Measurements from ENCODE around the gene CCNYL1. TPM values are rescaled to one million over a fixed set of nuclear protein-coding genes. Genes with fewer than 3 reads are reported as not detected.

CCNYL1 gene
- total RNA-seq, 2 donors from 2014 or later, result 5.7 to 9.7 TPM

DNA sequence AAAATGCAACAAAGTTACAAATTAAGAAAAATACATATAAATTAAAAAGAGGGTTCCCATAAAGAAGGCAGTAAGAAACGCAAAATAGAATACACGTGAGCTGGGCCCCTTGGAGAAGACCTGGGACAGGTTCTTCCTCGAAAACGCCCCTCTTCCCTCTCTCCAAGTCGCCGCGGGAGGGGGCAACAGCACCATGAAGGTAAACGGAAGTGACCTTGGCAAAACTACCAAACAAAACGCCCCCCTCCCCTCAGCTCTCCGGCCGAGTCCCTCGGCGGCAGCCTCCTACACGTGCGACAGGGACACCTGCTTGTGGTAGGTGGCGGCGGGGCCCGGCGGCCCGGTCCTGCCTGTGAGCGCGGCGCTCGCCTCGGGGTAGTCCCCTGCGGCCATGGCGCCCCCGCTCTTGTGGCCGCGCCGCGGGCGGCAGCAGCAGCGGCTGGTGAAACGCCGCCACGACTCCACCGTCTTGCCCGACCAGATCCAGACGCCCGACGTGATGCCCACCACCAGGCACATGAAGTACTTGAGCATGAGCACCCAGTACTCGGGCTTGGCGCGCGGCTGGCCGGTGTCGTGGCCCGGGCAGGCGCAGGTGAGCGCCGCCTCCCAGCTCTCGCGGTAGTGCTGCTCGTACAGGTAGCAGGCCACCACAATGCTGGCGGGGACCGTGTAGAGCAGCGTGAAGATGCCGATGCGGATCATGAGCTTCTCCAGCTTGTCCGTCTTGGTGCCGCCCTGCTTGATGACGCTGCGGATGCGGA lies 55.4 kb downstream of the CCNYL1 start:
- Histone ChIP-seq H3K4me1 (replicated peaks) (peaks cover 18% of the 10 kb centered on the region), H3K9me3 (no peaks in the 10 kb centered on the region), H3K4me3 (peak overlapping the region in 1 of 2 donors; percentile 74), H3K36me3 (no peaks in the 10 kb centered on the region), H3K27ac (no peak overlapping the region), H3K27me3 (replicated peaks; ENCODE audit: insufficient read depth) (no peaks in the 10 kb centered on the region)
- no peak for TF ChIP-seq POLR2AphosphoS5 (IDR thresholded peaks at IDR 0.05)
- no peak for TF ChIP-seq POLR2A (IDR thresholded peaks at IDR 0.05)
- TF ChIP-seq, protein P1, sequence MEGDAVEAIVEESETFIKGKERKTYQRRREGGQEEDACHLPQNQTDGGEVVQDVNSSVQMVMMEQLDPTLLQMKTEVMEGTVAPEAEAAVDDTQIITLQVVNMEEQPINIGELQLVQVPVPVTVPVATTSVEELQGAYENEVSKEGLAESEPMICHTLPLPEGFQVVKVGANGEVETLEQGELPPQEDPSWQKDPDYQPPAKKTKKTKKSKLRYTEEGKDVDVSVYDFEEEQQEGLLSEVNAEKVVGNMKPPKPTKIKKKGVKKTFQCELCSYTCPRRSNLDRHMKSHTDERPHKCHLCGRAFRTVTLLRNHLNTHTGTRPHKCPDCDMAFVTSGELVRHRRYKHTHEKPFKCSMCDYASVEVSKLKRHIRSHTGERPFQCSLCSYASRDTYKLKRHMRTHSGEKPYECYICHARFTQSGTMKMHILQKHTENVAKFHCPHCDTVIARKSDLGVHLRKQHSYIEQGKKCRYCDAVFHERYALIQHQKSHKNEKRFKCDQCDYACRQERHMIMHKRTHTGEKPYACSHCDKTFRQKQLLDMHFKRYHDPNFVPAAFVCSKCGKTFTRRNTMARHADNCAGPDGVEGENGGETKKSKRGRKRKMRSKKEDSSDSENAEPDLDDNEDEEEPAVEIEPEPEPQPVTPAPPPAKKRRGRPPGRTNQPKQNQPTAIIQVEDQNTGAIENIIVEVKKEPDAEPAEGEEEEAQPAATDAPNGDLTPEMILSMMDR (IDR thresholded peaks at IDR 0.05), result no peak
- WGBS, result 71% methylated on average over 64 of the region's 65 CpGs
- intact Hi-C loops (cut with DNase I), result no loop called here
- DNase-seq (ENCODE audit: low spot score), result no peak

DNA sequence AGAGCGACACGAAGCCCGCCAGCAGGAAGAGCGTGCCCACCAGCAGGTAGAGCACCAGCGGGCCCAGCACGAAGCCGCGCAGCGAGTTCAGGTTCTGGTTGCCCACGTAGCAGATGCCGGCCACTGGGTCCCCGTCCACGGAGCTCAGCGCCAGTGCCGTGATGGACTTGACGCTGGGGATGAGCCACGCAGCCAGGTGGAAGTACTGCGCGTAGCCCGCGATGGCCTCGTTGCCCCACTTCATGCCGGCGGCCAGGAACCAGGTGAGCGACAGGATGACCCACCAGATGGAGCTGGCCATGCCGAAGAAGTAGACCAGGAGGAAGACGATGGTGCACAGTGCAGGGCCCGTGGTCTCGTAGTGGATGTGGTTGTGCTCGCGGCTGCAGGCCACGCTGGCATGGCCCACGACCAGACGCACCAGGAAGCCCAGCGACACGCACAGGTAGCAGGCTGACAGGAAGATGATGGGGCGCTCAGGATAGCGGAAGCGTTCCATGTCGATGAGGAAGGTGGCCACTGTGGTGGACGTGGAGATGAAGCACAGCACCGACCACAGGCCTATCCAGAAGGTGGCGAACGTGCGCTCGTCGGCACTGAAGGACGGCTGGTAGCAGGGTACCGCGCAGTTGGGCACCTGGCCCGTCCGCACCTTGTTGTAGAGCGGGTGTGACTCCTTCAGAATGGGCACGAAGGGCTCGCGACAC lies 56.2 kb downstream of the CCNYL1 start:
- peak overlapping the region; percentile 74 for H3K4me3 ChIP-seq
- H3K9me3 ChIP-seq, result no peaks in the 10 kb centered on the region
- H3K4me1 ChIP-seq (replicated peaks), result peaks cover 18% of the 10 kb centered on the region
- WGBS, result 77% methylated on average over 52 of the region's 56 CpGs
- no peaks in the 10 kb centered on the region for H3K36me3 ChIP-seq
- DNase-seq (ENCODE audit: low spot score), result peak; percentile 67
- H3K27me3 ChIP-seq (replicated peaks; ENCODE audit: insufficient read depth), result no peaks in the 10 kb centered on the region
- intact Hi-C loops (cut with DNase I), result loop anchor here (2.0 kb wide), 1 partner anchor 205 kb away; no protein-coding TSS in a partner anchor
- TF ChIP-seq, protein P1 (IDR thresholded peaks at IDR 0.05), result peak in 3 of 4 experiments; percentile 33 to 45 (median 40)
- TF ChIP-seq POLR2AphosphoS5 (IDR thresholded peaks at IDR 0.05), result no peak
- H3K27ac ChIP-seq, result peak overlapping the region; percentile 82 to 90

DNA sequence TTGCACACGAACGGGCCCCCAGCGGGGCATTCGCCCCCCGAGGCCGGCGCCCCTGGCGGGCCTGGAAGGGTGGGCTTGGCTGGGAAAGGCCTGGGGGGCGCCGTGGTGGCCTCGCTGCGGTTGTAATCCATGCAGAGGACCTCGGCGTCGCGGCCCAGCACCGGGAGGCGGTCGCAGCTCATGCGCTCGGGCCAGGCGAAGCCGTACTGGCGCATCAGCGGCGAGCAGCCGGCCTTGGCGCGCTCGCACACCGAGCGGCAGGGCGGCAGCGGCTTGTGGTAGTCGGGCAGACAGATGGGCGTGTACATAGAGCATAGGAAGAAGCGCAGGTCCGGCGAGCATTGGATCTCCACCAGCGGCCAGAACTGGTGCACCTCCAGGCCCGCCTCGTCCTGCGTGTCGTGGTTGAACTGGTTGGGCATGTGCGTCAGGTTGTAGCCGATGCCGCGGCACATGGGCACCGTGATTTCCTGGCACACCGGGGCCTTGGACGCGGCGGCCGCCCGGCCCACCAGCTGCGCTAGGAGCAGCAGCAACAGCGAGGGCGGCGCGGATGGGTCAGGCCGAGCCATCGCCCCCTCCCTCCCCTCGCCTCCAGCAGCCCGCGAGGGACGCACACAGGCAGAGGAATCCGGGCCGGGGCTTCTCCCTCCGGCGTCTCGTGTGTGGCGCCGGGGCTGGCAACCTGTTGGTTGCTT lies 56.9 kb downstream of the CCNYL1 start:
- Histone ChIP-seq H3K27ac (peak overlapping the region; percentile 82 to 90), H3K27me3 (replicated peaks; ENCODE audit: insufficient read depth) (no peaks in the 10 kb centered on the region)

DNA sequence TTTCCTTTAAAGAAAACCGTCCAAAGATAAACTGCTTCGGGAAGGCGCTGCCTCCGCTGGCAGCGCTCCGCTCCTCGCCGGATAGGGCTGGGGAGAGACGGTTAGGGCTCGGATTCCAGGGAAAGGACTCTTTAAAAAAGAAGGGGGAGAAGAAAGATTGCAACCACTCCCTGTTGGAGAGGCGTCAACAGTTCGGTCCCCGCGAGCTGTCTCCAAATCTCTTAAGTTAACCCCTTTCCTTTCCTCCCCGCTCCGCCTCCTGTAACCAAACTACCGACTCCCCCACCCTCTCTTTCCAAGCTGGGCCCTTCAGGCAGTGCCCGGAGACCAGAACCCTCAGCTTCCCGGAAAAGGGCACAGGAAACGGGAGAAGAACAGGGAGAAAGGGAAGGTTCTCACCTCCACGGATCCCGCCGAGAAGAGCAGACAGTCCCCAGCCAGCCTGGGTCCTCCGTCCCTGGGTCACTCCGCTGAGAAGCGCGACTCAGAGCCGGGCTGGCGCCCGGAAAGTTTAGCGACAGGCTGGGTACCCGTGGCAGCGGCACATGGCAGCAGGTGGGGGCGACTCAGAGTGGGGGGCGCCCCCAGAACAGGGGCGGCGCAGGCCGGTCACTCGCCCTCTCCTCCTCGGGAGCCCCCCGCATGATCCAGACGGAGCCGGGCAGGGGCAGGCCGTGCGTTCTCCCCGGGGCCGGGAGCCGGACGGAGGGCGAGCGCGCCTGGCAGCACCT lies 57.6 kb downstream of the CCNYL1 start:
- WGBS, result under 1% methylated on average over 42 of the region's 52 CpGs
- TF ChIP-seq, protein P1 (IDR thresholded peaks at IDR 0.05), result no peak
- no peak for TF ChIP-seq POLR2A (IDR thresholded peaks at IDR 0.05)
- no peak for TF ChIP-seq POLR2AphosphoS5 (IDR thresholded peaks at IDR 0.05)
- peak overlapping the region; percentile 74 for H3K4me3 ChIP-seq
- peak overlapping the region; percentile 82 to 90 for H3K27ac ChIP-seq
- H3K4me1 ChIP-seq (replicated peaks), result peaks cover 12% of the 10 kb centered on the region
- H3K9me3 ChIP-seq, result no peaks in the 10 kb centered on the region
- intact Hi-C loops (cut with DNase I), result loop anchor here (2.0 kb wide), 1 partner anchor 204 kb away; no protein-coding TSS in a partner anchor
- H3K36me3 ChIP-seq, result no peaks in the 10 kb centered on the region
- H3K27me3 ChIP-seq (replicated peaks; ENCODE audit: insufficient read depth), result no peaks in the 10 kb centered on the region
- peak; percentile 28 for DNase-seq (ENCODE audit: low spot score)

More for the DNA sequence above, 56.9 kb downstream of the CCNYL1 start:
- peak; percentile 80 for DNase-seq (ENCODE audit: low spot score)
- no peaks in the 10 kb centered on the region for H3K36me3 ChIP-seq
- H3K4me3 ChIP-seq, result peak overlapping the region; percentile 74
- no peaks in the 10 kb centered on the region for H3K9me3 ChIP-seq
- TF ChIP-seq, protein P1 (IDR thresholded peaks at IDR 0.05), result no peak
- TF ChIP-seq POLR2AphosphoS5 (IDR thresholded peaks at IDR 0.05), result peak; percentile 37
- no peak for TF ChIP-seq POLR2A (IDR thresholded peaks at IDR 0.05)
- peaks cover 15% of the 10 kb centered on the region for H3K4me1 ChIP-seq (replicated peaks)
- intact Hi-C loops (cut with DNase I), result loop anchor here (2.0 kb wide), 1 partner anchor 204 kb away; no protein-coding TSS in a partner anchor
- WGBS, result 2% methylated on average over 65 of the region's 73 CpGs

Data from prostate gland (tissue), 2 donors.